Glutamatergic neuron (in vitro differentiated cells): ENCODE results near the gene NEK6. TPM values are rescaled to one million over a fixed set of nuclear protein-coding genes. Genes with fewer than 3 reads are reported as not detected.

ENCODE experiments used
- DNase-seq: peaks from one replicate; pipeline ENCODE4 v3.0.0; 2022
- H3K27ac Mint-ChIP-seq: one replicate; pipeline ENCODE4 v1.8.0; 2020; ENCODE audit warnings: mild to moderate bottlenecking, mixed read lengths, inconsistent platforms; ENCODE audit not compliant: unreplicated experiment
- H3K27me3 Mint-ChIP-seq: one replicate; pipeline ENCODE4 v1.8.0; 2020; ENCODE audit warnings: mild to moderate bottlenecking, moderate library complexity, mixed read lengths, inconsistent platforms; ENCODE audit not compliant: unreplicated experiment
- H3K36me3 Mint-ChIP-seq: one replicate; pipeline ENCODE4 v1.8.0; 2020; ENCODE audit warnings: mild to moderate bottlenecking, mixed read lengths, inconsistent platforms; ENCODE audit not compliant: unreplicated experiment
- H3K4me1 Mint-ChIP-seq: one replicate; pipeline ENCODE4 v1.8.0; 2020; ENCODE audit warnings: mild to moderate bottlenecking, low read depth, mixed read lengths, inconsistent platforms; ENCODE audit not compliant: unreplicated experiment
- H3K4me3 Mint-ChIP-seq: one replicate; pipeline ENCODE4 v1.8.0; 2020; ENCODE audit warnings: mild to moderate bottlenecking, mixed read lengths, inconsistent platforms; ENCODE audit not compliant: unreplicated experiment
- H3K9me3 Mint-ChIP-seq: one replicate; pipeline ENCODE4 v1.8.0; 2020; ENCODE audit warnings: mild to moderate bottlenecking, moderate library complexity, mixed read lengths, inconsistent platforms; ENCODE audit not compliant: unreplicated experiment
- CTCF ChIP-seq: fragments of 200-600 bp; sonication (generic); IDR thresholded peaks from one replicate; pipeline ENCODE4 v1.5.0; 2021; ENCODE audit not compliant: partially characterized antibody, unreplicated experiment
- total RNA-seq: library from RNA; stranded (reverse); fragmentation: NEBNext Ultra II Directional; extraction: Animal tissue kit (Norgen Biotek cat#: 25700); gene quantifications from one replicate; pipeline ENCODE4 v1.2.1, GENCODE V29; 2021; ENCODE audit not compliant: unreplicated experiment

NEK6 gene
- total RNA-seq, 1 donor from 2014 or later: 5.4 TPM

DNA sequence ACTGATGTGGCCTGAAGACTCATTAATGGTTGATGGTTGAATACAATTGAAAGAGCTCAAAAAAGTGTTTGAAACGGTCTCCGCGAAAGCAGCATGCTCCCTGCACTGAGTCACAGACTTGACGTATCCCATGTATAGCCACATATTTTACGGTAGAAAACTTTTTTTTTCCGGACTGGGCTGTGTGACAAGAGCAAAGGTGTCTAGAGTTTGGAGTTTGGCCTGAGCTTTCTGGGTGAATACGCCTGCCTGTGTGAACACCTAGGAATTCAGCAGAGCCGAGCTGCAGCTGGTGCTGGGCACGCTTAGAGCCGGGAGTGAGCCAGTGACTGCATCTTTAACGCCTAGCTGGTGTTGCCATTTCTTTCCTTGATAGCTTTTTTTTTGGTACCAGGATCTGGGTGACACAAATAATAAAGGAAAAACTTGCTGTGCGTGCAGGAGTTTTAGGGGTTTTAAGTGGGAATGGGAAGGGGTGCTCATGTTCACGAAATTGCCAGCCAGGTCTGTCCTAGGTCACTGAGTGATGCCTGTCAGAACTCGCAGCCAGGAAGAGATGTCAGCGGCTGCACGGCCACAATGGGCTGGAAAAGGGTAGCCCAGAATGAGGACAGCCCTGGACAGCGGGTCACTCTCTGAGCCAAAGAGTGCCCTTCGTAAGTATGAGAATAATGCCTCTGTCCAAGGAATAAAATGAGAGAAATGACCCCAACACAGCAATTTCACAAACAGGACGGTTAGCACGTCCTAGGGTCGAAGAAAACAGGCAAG lies 105.8 kb downstream of the NEK6 start:
- Mint-ChIP-seq H3K4me3 (no peak overlapping the region), H3K27me3 (peaks cover 3% of the 10 kb centered on the region), H3K9me3 (peaks cover 9% of the 10 kb centered on the region), H3K4me1 (peaks cover 64% of the 10 kb centered on the region), H3K36me3 (peaks cover 5% of the 10 kb centered on the region), H3K27ac (peak overlapping the region; percentile 23)
- DNase-seq: no peak
- TF ChIP-seq CTCF: no peak

GRCh38 chr9:124364141-124364540 lies 106.4 kb downstream of the NEK6 start:
- no peak for TF ChIP-seq CTCF
- Mint-ChIP-seq H3K36me3 (peaks cover 5% of the 10 kb centered on the region), H3K4me1 (peaks cover 65% of the 10 kb centered on the region), H3K9me3 (peaks cover 9% of the 10 kb centered on the region), H3K27me3 (peaks cover 3% of the 10 kb centered on the region), H3K27ac (peak overlapping the region; percentile 40), H3K4me3 (peak overlapping the region; percentile 41)
- no peak for DNase-seq

- peak overlapping the region; percentile 47 for H3K4me3 Mint-ChIP-seq
- peaks cover 3% of the 10 kb centered on the region for H3K27me3 Mint-ChIP-seq
- H3K36me3 Mint-ChIP-seq: peaks cover 5% of the 10 kb centered on the region
- TF ChIP-seq CTCF: no peak
- peaks cover 9% of the 10 kb centered on the region for H3K9me3 Mint-ChIP-seq
- no peak for DNase-seq
- peak overlapping the region; percentile 92 for H3K27ac Mint-ChIP-seq
- peaks cover 67% of the 10 kb centered on the region for H3K4me1 Mint-ChIP-seq
Measured at GRCh38 chr9:124365036-124365435, 107.3 kb downstream of the NEK6 start.

DNA sequence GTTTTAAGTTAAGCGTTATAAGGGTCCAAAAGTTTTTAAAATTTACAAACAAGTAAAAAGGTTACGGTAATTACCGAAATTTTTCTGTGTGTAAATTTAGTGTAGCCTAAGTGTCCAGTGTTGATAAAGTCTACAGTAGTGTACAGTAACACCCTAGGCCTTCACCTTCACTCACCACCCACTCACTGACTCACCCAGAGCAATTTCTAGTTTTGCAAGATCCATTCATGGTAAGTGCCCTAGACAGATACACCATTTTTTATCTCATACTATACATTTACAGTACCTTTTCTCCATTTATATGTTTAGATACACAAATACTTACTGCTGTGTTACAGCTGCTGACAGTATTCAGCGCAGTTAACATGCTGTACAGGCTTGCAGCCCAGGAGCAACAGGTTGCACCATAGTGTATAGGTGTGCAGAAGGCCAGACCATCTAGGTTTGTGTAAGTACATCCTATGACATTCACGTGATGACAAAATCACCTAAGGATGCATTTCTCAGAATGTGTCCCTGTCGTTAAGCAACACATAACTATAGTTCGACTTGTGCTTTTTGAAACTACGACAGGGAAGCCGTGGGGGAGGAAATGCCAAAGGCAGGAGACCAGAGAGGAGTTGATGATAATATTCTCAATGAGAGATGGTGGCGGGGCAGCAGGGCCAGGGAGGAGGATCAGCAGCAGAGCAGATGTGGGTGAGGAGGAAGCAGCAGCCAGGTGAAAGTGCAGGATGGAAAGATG lies 108.9 kb downstream of the NEK6 start:
- Mint-ChIP-seq H3K4me1 (peaks cover 68% of the 10 kb centered on the region), H3K27ac (peak overlapping the region; percentile 67), H3K4me3 (no peak overlapping the region), H3K27me3 (peaks cover 3% of the 10 kb centered on the region), H3K36me3 (peaks cover 5% of the 10 kb centered on the region), H3K9me3 (peaks cover 4% of the 10 kb centered on the region)
- no peak for TF ChIP-seq CTCF
- no peak for DNase-seq

DNA sequence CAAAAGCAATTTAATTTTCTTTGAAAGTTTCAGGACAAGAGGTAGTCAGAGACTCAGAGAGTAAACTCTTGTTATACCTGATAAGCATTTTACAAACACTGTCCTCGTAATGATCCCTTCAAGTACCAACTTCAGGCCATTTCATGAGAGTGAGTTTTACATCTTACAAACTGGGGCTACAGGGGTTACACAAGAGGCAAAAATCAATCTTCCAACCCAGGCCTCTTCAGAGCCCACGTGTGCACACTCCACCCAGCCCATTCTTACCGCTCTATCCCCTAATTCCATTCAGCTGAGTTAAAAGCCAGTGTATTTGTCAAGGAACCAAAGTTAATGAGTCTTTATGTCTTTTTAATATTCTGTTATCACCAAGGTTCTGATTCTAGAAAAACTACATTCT lies 110.9 kb downstream of the NEK6 start:
- Mint-ChIP-seq H3K9me3 (peaks cover 4% of the 10 kb centered on the region), H3K4me3 (no peak overlapping the region), H3K36me3 (peaks cover 6% of the 10 kb centered on the region), H3K4me1 (peaks cover 56% of the 10 kb centered on the region), H3K27ac (no peak overlapping the region), H3K27me3 (peaks cover 3% of the 10 kb centered on the region)
- no peak for TF ChIP-seq CTCF
- no peak for DNase-seq
